ENCODE data around the gene DGCR6L.
"Not testable (repeated sequence)": the region's sequence is repeated elsewhere in the genome, so short reads cannot be mapped to it uniquely, and the experiment has no call there.

Gene DGCR6L

GRCh38 chr22:20308806-20309650, 10.8 kb downstream of the DGCR6L start:
- not testable (repeated sequence) for DNase-seq (ENCODE audit: low spot score)

- not testable (repeated sequence) for DNase-seq (ENCODE audit: low spot score)
Measured at GRCh38 chr22:20307448-20308447, 12.1 kb downstream of the DGCR6L start.

DNA sequence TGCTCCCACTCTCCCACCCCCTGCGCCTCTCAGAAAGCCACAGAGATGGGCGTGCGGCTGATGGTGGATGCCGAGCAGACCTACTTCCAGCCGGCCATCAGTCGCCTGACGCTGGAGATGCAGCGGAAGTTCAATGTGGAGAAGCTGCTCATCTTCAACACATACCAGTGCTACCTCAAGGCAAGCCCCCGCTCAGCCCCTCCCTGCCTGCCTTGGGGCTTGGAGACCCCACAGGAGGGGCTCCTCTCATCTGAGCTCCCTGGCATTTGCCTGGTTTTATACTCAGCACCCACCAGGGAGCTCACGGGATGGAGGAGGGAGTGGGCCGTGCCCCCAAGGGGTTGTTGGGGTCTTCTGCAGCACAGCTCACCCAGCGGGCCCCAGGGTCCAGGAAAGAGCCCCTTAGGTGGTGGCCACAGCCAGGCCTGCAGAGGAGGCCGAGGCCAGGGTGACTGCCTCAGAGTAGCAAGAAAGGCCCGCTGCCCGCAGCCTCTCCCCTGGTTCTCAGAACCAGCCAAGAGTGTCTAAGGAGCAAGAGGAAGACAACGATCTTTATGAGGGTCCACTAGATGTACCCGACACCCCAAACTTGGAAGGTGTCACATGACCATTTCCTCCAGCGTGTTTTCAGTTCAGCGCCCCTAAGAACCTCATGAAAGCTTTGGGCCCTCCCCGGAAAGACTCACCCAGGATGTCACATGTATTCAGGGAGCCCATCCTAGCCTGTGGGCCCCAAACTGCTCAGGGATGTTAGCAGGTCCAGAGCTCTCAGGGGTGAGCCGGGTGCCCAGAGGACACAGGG, 13.0 kb downstream of the DGCR6L start:
- DNase-seq (ENCODE audit: low spot score) = not testable (repeated sequence)

DNA sequence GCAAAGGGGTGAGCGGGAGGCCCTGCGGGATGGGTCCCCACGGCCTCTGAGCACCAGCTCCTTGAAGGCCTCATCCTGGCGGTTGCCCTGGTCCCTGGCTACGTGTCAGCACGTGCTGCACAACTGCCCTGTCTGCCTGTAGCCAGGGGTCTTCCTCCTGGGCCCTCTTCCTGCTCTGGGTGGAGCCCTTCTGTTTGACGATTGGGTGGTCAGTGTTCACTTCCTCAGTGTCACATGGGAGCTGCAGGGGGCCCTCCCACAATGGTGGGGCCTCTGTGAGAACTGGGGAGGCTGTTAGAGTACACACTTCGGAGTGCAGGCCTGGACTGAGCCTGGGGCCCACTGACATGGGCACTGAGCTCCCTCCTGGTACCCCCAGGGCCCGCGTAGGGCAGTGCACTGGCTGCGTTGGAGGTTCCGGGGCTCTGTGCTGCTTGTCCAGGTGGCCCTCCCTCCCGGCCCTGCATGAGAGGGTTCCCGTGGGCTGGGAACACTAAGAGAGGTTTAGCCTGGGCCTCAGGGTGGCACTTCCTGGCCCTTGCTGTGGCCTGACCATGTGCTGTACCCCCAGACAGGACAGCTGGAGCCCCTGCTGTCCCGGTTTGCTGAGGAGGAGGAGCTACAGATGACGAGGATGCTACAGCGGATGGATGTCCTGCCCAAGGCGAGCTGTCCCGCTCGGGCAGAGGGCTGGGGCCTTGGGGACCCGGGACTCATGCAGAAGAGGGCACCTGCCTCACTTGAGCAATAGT, 13.8 kb downstream of the DGCR6L start:
- no peak for DNase-seq (ENCODE audit: low spot score)

GRCh38 chr22:20305230-20305893, 14.5 kb downstream of the DGCR6L start:
- not testable (repeated sequence) for DNase-seq (ENCODE audit: low spot score)

GRCh38 chr22:20304646-20305045, 15.2 kb downstream of the DGCR6L start:
- no peak for DNase-seq (ENCODE audit: low spot score)

DNA sequence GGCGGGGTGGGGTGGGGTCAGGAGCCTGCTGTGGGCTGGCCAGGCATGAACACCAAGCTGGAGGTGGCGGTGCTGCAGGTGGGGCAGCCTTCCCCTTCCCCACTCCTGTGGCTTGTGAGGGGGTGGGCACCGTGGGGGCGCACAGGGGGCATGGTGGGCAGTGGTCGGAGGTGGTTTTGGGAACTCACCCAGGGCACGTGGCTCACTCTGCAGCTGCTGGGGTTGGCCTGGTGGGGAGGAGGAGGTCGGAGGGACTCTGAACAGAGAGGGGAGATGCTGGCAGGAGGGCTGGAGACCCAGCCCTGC, 16.7 kb downstream of the DGCR6L start:
- DNase-seq (ENCODE audit: low spot score) = not testable (repeated sequence)

GRCh38 chr22:20302438-20303228, 17.2 kb downstream of the DGCR6L start:
- DNase-seq (ENCODE audit: low spot score) = no peak

DNA sequence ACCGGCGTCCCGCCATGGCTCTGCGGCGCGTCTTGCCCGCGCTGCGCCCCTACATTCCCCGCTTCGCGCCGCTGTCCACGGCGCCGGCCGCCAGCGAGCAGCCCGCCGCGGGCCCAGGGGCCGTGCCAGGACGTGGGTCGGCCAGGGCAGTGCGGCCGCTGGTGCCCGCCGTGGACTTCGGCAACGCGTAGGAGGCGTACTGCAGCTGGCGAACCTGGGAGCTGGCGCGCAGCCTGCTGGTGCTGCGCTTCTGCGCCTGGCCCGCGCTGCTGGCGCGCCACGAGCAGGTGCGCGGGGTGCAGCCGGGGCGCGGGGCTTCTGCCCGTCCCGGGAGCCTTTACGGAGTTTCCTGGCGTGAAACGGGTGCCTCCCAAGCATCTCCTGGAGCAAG, 20.1 kb downstream of the DGCR6L start:
- DNase-seq (ENCODE audit: low spot score) = no peak

DNA sequence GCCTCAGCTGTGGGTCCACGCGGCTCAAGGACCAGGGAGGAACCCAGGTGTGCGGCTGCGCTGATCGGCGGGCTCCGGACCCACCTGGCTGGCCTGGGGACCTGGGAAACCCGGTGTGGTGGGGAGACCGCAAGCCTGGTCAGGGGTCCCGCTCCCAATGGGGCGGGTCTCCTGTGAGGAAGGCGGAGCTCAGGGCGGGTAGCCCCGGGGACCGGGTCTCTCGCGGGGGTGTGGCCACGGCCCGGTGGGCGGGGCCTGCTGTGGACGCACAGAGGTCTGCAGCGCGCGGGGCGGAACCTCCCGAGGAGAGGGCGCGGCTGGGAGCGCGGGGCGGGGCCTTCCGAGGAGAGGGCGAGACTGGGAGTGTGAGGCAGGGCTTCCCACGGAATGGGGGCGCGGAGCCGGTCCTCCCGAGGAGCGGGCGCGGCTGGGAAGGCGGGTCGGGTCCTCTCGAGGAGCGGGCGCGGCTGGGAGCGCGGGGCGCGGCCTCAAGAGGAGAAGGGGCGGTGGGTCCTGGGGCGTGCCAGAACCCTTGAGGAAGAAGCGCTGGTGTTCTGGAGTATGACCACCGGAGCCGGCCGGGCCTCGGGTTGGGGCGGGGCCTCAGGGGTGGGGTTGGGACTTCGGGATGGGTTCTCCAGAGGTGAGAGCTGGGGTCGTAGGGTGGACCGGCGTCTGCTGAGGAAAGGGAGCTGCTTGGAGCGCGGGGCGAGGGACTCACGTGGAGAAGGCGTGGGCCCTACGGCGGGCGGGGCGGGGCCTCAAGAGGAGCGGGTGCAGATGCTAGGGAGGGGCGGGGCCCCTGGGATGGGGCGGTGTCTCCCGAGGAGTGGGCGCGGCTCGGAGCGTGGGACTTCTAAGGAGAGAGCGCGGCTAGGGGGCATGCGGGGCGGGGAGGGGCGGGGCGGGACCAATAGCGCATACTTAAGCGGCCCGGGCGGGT, 20.8 kb downstream of the DGCR6L start:
- DNase-seq (ENCODE audit: low spot score) = peak; percentile 95

DNA sequence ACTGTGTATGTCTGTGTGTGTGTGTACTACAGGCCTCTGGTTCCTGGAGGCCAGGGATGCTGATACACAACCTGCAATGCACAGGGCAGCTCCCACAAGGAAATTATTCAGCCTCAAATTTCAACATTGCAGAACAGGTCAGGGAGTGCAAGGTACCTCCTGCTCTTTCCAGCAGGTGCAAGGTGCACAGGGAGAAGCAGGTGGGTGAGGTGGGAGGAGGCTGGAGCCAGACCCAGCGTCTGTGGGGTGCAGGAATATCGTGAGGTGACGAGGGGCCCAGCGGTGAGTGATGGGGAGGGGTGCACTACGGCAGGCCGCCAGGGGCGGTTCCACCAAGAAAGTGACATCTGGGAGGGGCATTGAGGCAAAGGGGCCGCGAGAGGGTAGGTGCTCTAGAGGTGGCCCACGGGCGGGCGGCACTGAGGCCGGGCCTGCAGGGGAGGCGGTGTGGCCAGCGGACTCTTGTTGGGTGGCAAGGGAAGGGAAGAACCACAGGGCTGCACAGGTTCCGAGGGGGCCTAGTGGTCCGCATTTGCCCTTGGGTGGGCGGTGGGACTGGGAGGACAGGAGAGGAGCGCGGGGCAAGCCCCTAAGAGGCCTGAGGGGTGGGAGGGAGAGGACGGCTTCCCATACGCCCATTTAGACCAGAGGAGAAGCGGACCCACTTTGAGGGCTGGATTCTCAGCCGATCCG, 21.6 kb downstream of the DGCR6L start:
- no peak for DNase-seq (ENCODE audit: low spot score)

DNA sequence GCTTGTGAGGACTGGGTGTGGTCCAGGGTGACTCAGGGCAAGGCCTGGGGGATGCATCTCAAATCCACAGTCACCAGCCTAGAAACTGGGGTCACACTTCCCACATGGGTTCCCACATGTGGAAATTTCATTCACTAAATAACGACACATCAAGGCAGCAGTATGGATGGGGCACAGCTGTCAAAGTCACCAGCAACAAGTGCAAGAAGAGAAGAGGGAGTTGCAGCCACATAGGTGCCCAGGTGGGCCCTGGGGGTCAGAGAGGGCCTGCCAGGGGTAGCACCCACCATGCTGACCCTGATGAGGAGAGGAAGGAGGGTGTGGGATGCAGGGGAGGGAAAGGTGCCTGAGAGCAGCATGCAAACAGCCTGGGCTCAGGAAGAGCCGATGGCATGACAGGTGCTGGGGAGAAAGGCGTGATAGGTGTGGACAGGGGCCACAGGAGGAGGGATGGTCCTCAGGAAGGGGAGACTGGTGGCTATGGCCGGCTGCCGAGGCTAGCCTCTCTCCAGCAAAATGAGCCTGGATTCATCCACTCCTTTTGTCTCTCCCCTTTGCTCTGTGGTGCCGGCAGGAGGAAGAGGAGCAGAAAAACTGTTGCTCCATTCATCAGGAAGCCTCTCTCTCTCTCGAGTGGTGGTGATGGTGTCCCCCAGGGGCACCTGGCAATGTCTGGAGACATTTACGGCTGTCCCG, 22.3 kb downstream of the DGCR6L start:
- no peak for DNase-seq (ENCODE audit: low spot score)

GRCh38 chr22:20296598-20296997, 23.3 kb downstream of the DGCR6L start:
- DNase-seq (ENCODE audit: low spot score) = no peak

- DNase-seq (ENCODE audit: low spot score) = no peak
Measured at GRCh38 chr22:20295262-20296064, 24.4 kb downstream of the DGCR6L start.

- no peak for DNase-seq (ENCODE audit: low spot score)
Measured at GRCh38 chr22:20292673-20293232, 27.1 kb downstream of the DGCR6L start.

GRCh38 chr22:20292108-20292507, 27.8 kb downstream of the DGCR6L start:
- DNase-seq (ENCODE audit: low spot score) = no peak

All from CD4-positive, alpha-beta T cell treated with Interleukin-2 at 100 ng/mL for 4 hours (primary cell).